ENCODE results near the gene CPLANE1.
"Not testable (repeated sequence)": the region's sequence is repeated elsewhere in the genome, so short reads cannot be mapped to it uniquely, and the experiment has no call there.

The CPLANE1 gene

GRCh38 chr5:37207802-37208201, 41.4 kb downstream of the CPLANE1 start:
- no peak for DNase-seq

- no peak for DNase-seq
Observed at GRCh38 chr5:37206736-37207135, 42.4 kb downstream of the CPLANE1 start.

GRCh38 chr5:37198842-37199241, 50.3 kb downstream of the CPLANE1 start:
- DNase-seq, result no peak

- no peak for DNase-seq
Observed at GRCh38 chr5:37198061-37198460, 51.1 kb downstream of the CPLANE1 start.

GRCh38 chr5:37197340-37198050, 51.7 kb downstream of the CPLANE1 start:
- no peak for DNase-seq

GRCh38 chr5:37190592-37190991, 58.6 kb downstream of the CPLANE1 start:
- no peak for DNase-seq

- no peak for DNase-seq
Observed at GRCh38 chr5:37189355-37189754, 59.8 kb downstream of the CPLANE1 start.

GRCh38 chr5:37187465-37187977, 61.7 kb downstream of the CPLANE1 start:
- no peak for DNase-seq

GRCh38 chr5:37184748-37185364, 64.3 kb downstream of the CPLANE1 start:
- DNase-seq, result no peak

GRCh38 chr5:37182667-37183066, 66.5 kb downstream of the CPLANE1 start:
- DNase-seq, result no peak

GRCh38 chr5:37174928-37175327, 74.2 kb downstream of the CPLANE1 start:
- no peak for DNase-seq

GRCh38 chr5:37172957-37173356, 76.2 kb downstream of the CPLANE1 start:
- DNase-seq, result no peak

GRCh38 chr5:37170856-37171255, 78.3 kb downstream of the CPLANE1 start:
- DNase-seq, result no peak

- DNase-seq, result no peak
Observed at GRCh38 chr5:37166197-37166596, 83.0 kb downstream of the CPLANE1 start.

GRCh38 chr5:37165761-37166160, 83.4 kb downstream of the CPLANE1 start:
- DNase-seq, result no peak

GRCh38 chr5:37153661-37154060, 95.5 kb downstream of the CPLANE1 start:
- DNase-seq, result no peak

- no peak for DNase-seq
Observed at GRCh38 chr5:37146896-37147295, 102.3 kb downstream of the CPLANE1 start.

GRCh38 chr5:37136694-37137093, 112.5 kb downstream of the CPLANE1 start:
- no peak for DNase-seq

GRCh38 chr5:37135312-37135711, 113.9 kb downstream of the CPLANE1 start:
- not testable (repeated sequence) for DNase-seq

- no peak for DNase-seq
Observed at GRCh38 chr5:37133939-37134338, 115.2 kb downstream of the CPLANE1 start.

GRCh38 chr5:37132646-37133045, 116.5 kb downstream of the CPLANE1 start:
- no peak for DNase-seq

- DNase-seq, result no peak
Observed at GRCh38 chr5:37121465-37121864, 127.7 kb downstream of the CPLANE1 start.

- DNase-seq, result no peak
Observed at GRCh38 chr5:37121027-37121426, 128.1 kb downstream of the CPLANE1 start.

- DNase-seq, result no peak
Observed at GRCh38 chr5:37120270-37120669, 128.9 kb downstream of the CPLANE1 start.

- DNase-seq, result no peak
Observed at GRCh38 chr5:37116359-37116758, 132.8 kb downstream of the CPLANE1 start.
